Loucy (cell line): Measurements from ENCODE around the gene SLC25A21.

ENCODE experiments used
- CTCF ChIP-seq: fragments of 200-600 bp; sonication (generic); conservative IDR thresholded peaks from 2 replicates; pipeline ENCODE4 v1.5.1; 2014; ENCODE audit warnings: mild to moderate bottlenecking, antibody characterized with exemption, low read length
- EZH2phosphoT487 ChIP-seq: fragments of 200-600 bp; IDR thresholded peaks from 2 replicates; pipeline ENCODE4 v1.6.1; 2018; ENCODE audit warnings: antibody characterized with exemption, mild to moderate bottlenecking, moderate library complexity, borderline replicate concordance

GRCh38 chr14:36827861-36828260 is 344.5 kb downstream of the SLC25A21 start:
- TF ChIP-seq CTCF (no peak), EZH2phosphoT487 (no peak)
